GM12878 (cell line): ENCODE data around the gene LYPLA2. TPM values are rescaled to one million over a fixed set of nuclear protein-coding genes. Genes with fewer than 3 reads are reported as not detected.
A peak's percentile ranks its signal among the peaks of the same experiment; 100 is the strongest.

ENCODE experiments used
- BRCA1 ChIP-seq: IDR thresholded peaks from 2 replicates; pipeline ENCODE4 v1.6.1; 2011; ENCODE audit warnings: low read depth, low read length, improper control_type of control experiment
- CHD2 ChIP-seq: IDR thresholded peaks from 2 replicates; pipeline ENCODE4 v1.6.1; 2011; ENCODE audit warnings: low read depth, low read length, improper control_type of control experiment, borderline replicate concordance
- CREB1 ChIP-seq: IDR thresholded peaks from 2 replicates; pipeline ENCODE4 v1.6.1; 2012; ENCODE audit warnings: low read depth, mild to moderate bottlenecking, inconsistent platforms
- EED ChIP-seq: sonication (generic); IDR thresholded peaks from 2 replicates; pipeline ENCODE4 v1.6.1; 2016; ENCODE audit warnings: antibody characterized with exemption, low read depth
- EP300 ChIP-seq, 2 experiments: fragments of 150-350 bp in 1 of 2; IDR thresholded peaks; 2 replicates each; pipeline ENCODE4 v1.6.1; 2011 to 2012; ENCODE audit warnings: low read depth in 2 of 2, low read length in 2 of 2, borderline replicate concordance in 1 of 2, improper control_type of control experiment in 1 of 2, inconsistent platforms in 1 of 2; ENCODE audit not compliant: control insufficient read depth in 1 of 2
- ESRRA ChIP-seq: IDR thresholded peaks from 2 replicates; pipeline ENCODE4 v1.6.1; 2012; ENCODE audit warnings: mild to moderate bottlenecking, low read length, improper control_type of control experiment
- FOXK2 ChIP-seq: fragments of 450-650 bp; IDR thresholded peaks from 2 replicates; pipeline ENCODE4 v1.6.1; 2017; ENCODE audit warnings: mild to moderate bottlenecking, moderate library complexity
- HDAC2 ChIP-seq: fragments of 200-600 bp; sonication (generic); IDR thresholded peaks from 2 replicates; pipeline ENCODE4 v1.6.1; 2017
- IRF4 ChIP-seq: IDR thresholded peaks from 2 replicates; pipeline ENCODE4 v1.6.1; 2011; ENCODE audit warnings: low read depth, low read length
- JUND ChIP-seq: IDR thresholded peaks from 2 replicates; pipeline ENCODE4 v1.6.1; 2012; ENCODE audit warnings: low read depth, mild to moderate bottlenecking, low read length, improper control_type of control experiment, moderate library complexity
- MTA3 ChIP-seq: IDR thresholded peaks from 2 replicates; pipeline ENCODE4 v1.6.1; 2012; ENCODE audit warnings: low read length, inconsistent platforms, borderline replicate concordance
- PAX8 ChIP-seq: fragments of 450-650 bp; IDR thresholded peaks from 2 replicates; pipeline ENCODE4 v1.6.1; 2017; ENCODE audit warnings: mild to moderate bottlenecking, moderate library complexity
- POLR2A ChIP-seq: IDR thresholded peaks from 2 replicates; pipeline ENCODE4 v1.6.1; 2011; ENCODE audit warnings: low read depth, mild to moderate bottlenecking, low read length
- POLR2AphosphoS5 ChIP-seq: IDR thresholded peaks from 2 replicates; pipeline ENCODE4 v1.6.1; 2011; ENCODE audit warnings: mild to moderate bottlenecking, low read length, inconsistent platforms
- POU2F2 ChIP-seq: IDR thresholded peaks from 3 replicates; pipeline ENCODE4 v1.6.1; 2011; ENCODE audit warnings: low read depth, mild to moderate bottlenecking, low read length, borderline replicate concordance
- RELA ChIP-seq: fragments of 450-650 bp; IDR thresholded peaks from 2 replicates; pipeline ENCODE4 v1.8.0; 2014; ENCODE audit warnings: borderline replicate concordance; ENCODE audit not compliant: partially characterized antibody
- SIX5 ChIP-seq: IDR thresholded peaks from 2 replicates; pipeline ENCODE4 v1.6.1; 2011; ENCODE audit warnings: mild to moderate bottlenecking, low read depth, low read length, moderate library complexity; ENCODE audit not compliant: severe bottlenecking
- SMAD5 ChIP-seq: IDR thresholded peaks from 2 replicates; pipeline ENCODE4 v1.6.1; 2016; ENCODE audit warnings: antibody characterized with exemption, low read depth
- SREBF2 ChIP-seq: IDR thresholded peaks from 2 replicates; pipeline ENCODE4 v1.6.1; 2012; ENCODE audit warnings: mild to moderate bottlenecking, low read length
- STAT1 ChIP-seq: fragments of 450-650 bp; conservative IDR thresholded peaks from 2 replicates; pipeline ENCODE4 v1.6.1; 2014; ENCODE audit warnings: antibody characterized with exemption, mild to moderate bottlenecking
- SUZ12 ChIP-seq: fragments of 200-600 bp; sonication (generic); IDR thresholded peaks from one replicate; pipeline ENCODE4 v1.6.1; 2018; ENCODE audit warnings: antibody characterized with exemption, mild to moderate bottlenecking; ENCODE audit not compliant: unreplicated experiment
- TARDBP ChIP-seq: IDR thresholded peaks from 2 replicates; pipeline ENCODE4 v1.6.1; 2016; ENCODE audit warnings: borderline replicate concordance
- ZBED1 ChIP-seq: IDR thresholded peaks from 2 replicates; pipeline ENCODE4 v1.6.1; 2016; ENCODE audit warnings: borderline replicate concordance
- ZNF24 ChIP-seq: fragments of 450-650 bp; IDR thresholded peaks from 2 replicates; pipeline ENCODE4 v1.6.1; 2017; ENCODE audit warnings: antibody characterized with exemption, mild to moderate bottlenecking
- polyA plus RNA-seq, 11 experiments: library from polyadenylated mRNA; depleted of rRNA in 4 of 11; unstranded in 6 of 11; stranded (reverse) in 5 of 11; fragments of >200 nt; fragmentation: Nextera tagmentation in 4 of 11; fragmentation: Illumina TruSeq in 1 of 11; extraction: Ambion mirVana in 4 of 11; extraction: Trizol in 1 of 11; gene quantifications; 1 replicate in 1 of 11; 2 replicates in 10 of 11; pipeline versions ENCODE4 v1.2.1 to v1.2.3, GENCODE V29; 2011 to 2016; ENCODE audit warnings: inconsistent platforms in 2 of 11, missing spikeins in 2 of 11, low read depth in 1 of 11
- total RNA-seq, 4 experiments: library from RNA; depleted of rRNA in 3 of 4; stranded (reverse); fragments of >200 nt in 3 of 4; fragmentation: Illumina TruSeq in 1 of 4; extraction: Trizol in 1 of 4; gene quantifications; 2 replicates each; pipeline versions ENCODE4 v1.2.1 to v1.2.3, GENCODE V29; 2013 to 2021
- TF ChIP-seq, protein P1 (sequence below): fragments of 450-650 bp; IDR thresholded peaks from 2 replicates; pipeline ENCODE4 v1.6.1; 2018; ENCODE audit warnings: mild to moderate bottlenecking, low read depth, moderate library complexity; ENCODE audit not compliant: partially characterized antibody
- TF ChIP-seq, protein P2 (sequence below): IDR thresholded peaks from 2 replicates; pipeline ENCODE4 v1.6.1; 2011; ENCODE audit warnings: borderline replicate concordance, low read depth, mild to moderate bottlenecking, moderate library complexity, low read length; ENCODE audit not compliant: insufficient read depth, poor library complexity, severe bottlenecking
- TF ChIP-seq, protein P3 (sequence below): fragments of 450-650 bp; IDR thresholded peaks from 2 replicates; pipeline ENCODE4 v1.6.1; 2014; ENCODE audit warnings: mild to moderate bottlenecking
- TF ChIP-seq, protein P4 (sequence below): IDR thresholded peaks from 2 replicates; pipeline ENCODE4 v1.6.1; 2011; ENCODE audit warnings: low read depth, low read length, improper control_type of control experiment, borderline replicate concordance

The LYPLA2 gene
- total and polyA plus RNA-seq, 10 of the 15 experiments (the other 5 are each of a cell fraction or from before 2014, with no cell fraction given), result 2.7 to 129 (median 62.3) TPM

DNA sequence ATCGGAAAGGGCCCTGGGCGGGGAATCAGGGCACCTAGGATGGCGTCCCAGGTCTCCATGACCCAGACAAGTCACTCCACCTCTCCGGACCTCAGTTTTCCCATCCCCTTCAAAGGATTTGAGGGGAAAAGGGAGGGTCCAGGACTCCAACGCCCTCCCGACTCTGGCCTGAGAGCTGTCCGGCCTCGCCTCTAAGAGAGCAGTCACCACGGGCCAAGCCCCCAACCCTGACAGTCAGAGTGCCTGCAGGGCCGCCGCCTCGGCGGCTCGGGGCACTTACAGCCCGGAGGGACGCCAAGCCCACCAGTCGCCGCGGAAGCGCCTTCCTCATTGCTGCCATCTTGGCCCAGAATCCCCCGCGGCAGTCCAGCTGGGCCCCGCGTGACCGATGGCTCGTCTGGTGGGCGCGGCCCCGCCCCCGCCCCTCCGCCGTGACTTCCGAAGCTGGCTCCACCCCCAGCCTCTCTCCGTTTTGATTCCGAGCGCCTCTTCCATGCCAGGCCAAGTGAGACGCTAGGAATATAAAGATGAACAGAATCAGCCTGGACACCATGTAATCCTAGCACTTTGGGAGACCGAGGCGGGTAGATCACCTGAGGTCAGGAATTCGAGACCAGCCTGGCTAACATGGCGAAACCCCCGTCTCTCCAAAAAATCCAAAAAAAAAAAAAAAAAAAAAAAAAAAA lies 34.3 kb downstream of the LYPLA2 start, which contains the start of gene HMGCL (continued):
- TF ChIP-seq, protein P1, sequence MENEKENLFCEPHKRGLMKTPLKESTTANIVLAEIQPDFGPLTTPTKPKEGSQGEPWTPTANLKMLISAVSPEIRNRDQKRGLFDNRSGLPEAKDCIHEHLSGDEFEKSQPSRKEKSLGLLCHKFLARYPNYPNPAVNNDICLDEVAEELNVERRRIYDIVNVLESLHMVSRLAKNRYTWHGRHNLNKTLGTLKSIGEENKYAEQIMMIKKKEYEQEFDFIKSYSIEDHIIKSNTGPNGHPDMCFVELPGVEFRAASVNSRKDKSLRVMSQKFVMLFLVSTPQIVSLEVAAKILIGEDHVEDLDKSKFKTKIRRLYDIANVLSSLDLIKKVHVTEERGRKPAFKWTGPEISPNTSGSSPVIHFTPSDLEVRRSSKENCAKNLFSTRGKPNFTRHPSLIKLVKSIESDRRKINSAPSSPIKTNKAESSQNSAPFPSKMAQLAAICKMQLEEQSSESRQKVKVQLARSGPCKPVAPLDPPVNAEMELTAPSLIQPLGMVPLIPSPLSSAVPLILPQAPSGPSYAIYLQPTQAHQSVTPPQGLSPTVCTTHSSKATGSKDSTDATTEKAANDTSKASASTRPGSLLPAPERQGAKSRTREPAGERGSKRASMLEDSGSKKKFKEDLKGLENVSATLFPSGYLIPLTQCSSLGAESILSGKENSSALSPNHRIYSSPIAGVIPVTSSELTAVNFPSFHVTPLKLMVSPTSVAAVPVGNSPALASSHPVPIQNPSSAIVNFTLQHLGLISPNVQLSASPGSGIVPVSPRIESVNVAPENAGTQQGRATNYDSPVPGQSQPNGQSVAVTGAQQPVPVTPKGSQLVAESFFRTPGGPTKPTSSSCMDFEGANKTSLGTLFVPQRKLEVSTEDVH, result no peak
- TF ChIP-seq POLR2A (peak; percentile 99), CREB1 (peak; percentile 69), ZBED1 (no peak), BRCA1 (no peak), MTA3 (no peak), JUND (no peak), SUZ12 (no peak), CHD2 (no peak; the same call in 1 of the 2 replicates), STAT1 (no peak), EED (no peak), SMAD5 (peak; percentile 87), POU2F2 (peak; percentile 86; the same call in 2 of the 3 replicates), SREBF2 (no peak), ZNF24 (no peak), POLR2AphosphoS5 (peak; percentile 97), RELA (peak; percentile 48), ESRRA (no peak), HDAC2 (no peak), EP300 (IDR thresholded peaks at IDR 0.05; ENCODE audit: borderline replicate concordance in 1 of 2, control insufficient read depth in 1 of 2, low read depth in 2 of 2, low read length in 2 of 2) (no peak), TARDBP (no peak), IRF4 (0 out of 2 replicates have a peak, but pooled peaks have one; percentile 29), PAX8 (no peak), FOXK2 (no peak), SIX5 (no peak)
- TF ChIP-seq, protein P2, sequence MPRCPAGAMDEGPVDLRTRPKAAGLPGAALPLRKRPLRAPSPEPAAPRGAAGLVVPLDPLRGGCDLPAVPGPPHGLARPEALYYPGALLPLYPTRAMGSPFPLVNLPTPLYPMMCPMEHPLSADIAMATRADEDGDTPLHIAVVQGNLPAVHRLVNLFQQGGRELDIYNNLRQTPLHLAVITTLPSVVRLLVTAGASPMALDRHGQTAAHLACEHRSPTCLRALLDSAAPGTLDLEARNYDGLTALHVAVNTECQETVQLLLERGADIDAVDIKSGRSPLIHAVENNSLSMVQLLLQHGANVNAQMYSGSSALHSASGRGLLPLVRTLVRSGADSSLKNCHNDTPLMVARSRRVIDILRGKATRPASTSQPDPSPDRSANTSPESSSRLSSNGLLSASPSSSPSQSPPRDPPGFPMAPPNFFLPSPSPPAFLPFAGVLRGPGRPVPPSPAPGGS, result peak; percentile 21
- TF ChIP-seq, protein P3, sequence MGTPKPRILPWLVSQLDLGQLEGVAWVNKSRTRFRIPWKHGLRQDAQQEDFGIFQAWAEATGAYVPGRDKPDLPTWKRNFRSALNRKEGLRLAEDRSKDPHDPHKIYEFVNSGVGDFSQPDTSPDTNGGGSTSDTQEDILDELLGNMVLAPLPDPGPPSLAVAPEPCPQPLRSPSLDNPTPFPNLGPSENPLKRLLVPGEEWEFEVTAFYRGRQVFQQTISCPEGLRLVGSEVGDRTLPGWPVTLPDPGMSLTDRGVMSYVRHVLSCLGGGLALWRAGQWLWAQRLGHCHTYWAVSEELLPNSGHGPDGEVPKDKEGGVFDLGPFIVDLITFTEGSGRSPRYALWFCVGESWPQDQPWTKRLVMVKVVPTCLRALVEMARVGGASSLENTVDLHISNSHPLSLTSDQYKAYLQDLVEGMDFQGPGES, result no peak
- TF ChIP-seq, protein P4, sequence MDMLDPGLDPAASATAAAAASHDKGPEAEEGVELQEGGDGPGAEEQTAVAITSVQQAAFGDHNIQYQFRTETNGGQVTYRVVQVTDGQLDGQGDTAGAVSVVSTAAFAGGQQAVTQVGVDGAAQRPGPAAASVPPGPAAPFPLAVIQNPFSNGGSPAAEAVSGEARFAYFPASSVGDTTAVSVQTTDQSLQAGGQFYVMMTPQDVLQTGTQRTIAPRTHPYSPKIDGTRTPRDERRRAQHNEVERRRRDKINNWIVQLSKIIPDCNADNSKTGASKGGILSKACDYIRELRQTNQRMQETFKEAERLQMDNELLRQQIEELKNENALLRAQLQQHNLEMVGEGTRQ, result peak; percentile 77
